HL-60 (cell line): ENCODE data around the gene EDRF1.

Source experiments
- CTCF ChIP-seq: IDR thresholded peaks from one replicate; pipeline ENCODE4 v1.5.1; 2011; ENCODE audit warnings: low read length, control low read depth, inconsistent platforms; ENCODE audit not compliant: insufficient read depth
- GABPA ChIP-seq: IDR thresholded peaks from 2 replicates; pipeline ENCODE4 v1.6.1; 2012; ENCODE audit warnings: low read depth
- POLR2AphosphoS5 ChIP-seq: IDR thresholded peaks from 2 replicates; pipeline ENCODE4 v1.6.1; 2012; ENCODE audit warnings: low read depth
- TF ChIP-seq, protein P1 (sequence below): IDR thresholded peaks from 2 replicates; pipeline ENCODE4 v1.6.1; 2012; ENCODE audit warnings: low read depth; ENCODE audit not compliant: insufficient replicate concordance

- TF ChIP-seq CTCF, result no peak
- no peak for TF ChIP-seq POLR2AphosphoS5
- TF ChIP-seq, protein P1, sequence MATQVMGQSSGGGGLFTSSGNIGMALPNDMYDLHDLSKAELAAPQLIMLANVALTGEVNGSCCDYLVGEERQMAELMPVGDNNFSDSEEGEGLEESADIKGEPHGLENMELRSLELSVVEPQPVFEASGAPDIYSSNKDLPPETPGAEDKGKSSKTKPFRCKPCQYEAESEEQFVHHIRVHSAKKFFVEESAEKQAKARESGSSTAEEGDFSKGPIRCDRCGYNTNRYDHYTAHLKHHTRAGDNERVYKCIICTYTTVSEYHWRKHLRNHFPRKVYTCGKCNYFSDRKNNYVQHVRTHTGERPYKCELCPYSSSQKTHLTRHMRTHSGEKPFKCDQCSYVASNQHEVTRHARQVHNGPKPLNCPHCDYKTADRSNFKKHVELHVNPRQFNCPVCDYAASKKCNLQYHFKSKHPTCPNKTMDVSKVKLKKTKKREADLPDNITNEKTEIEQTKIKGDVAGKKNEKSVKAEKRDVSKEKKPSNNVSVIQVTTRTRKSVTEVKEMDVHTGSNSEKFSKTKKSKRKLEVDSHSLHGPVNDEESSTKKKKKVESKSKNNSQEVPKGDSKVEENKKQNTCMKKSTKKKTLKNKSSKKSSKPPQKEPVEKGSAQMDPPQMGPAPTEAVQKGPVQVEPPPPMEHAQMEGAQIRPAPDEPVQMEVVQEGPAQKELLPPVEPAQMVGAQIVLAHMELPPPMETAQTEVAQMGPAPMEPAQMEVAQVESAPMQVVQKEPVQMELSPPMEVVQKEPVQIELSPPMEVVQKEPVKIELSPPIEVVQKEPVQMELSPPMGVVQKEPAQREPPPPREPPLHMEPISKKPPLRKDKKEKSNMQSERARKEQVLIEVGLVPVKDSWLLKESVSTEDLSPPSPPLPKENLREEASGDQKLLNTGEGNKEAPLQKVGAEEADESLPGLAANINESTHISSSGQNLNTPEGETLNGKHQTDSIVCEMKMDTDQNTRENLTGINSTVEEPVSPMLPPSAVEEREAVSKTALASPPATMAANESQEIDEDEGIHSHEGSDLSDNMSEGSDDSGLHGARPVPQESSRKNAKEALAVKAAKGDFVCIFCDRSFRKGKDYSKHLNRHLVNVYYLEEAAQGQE, result no peak
- TF ChIP-seq GABPA, result no peak
These were observed 83.2 kb downstream of the EDRF1 start for GRCh38 chr10:125802739-125803138.
